HG03025 (cell line): ENCODE data around the gene PDCL2.
"Not testable (repeated sequence)": the region's sequence is repeated elsewhere in the genome, so short reads cannot be mapped to it uniquely, and the experiment has no call there.

Experiments
- ATAC-seq: cut with Tn5 transposase; IDR thresholded peaks from one replicate; pipeline ENCODE4 v1.9.1; 2021; ENCODE audit warnings: mild to moderate bottlenecking, moderate library complexity; ENCODE audit not compliant: unreplicated experiment, low FRiP score

The PDCL2 gene

GRCh38 chr4:55600640-55601039 is 8.6 kb upstream of the PDCL2 start:
- no peak for ATAC-seq

DNA sequence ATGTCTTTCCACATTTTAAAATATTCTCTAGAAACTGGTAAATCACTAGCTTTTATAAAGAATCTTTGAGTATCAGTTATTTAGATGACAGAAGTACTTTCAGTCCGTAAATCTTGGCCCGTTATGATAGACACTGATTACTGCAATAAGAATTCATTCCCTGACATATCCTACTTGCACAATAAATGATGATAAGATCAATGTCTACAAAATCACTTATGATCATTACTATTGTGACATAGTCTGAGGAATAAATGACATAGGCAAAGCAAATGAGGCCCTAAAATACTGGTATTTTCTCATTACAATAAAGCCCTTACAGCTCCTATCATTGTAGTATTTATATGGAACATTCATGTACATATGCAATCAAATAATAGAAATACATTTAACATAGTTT is 6.6 kb upstream of the PDCL2 start:
- no peak for ATAC-seq

GRCh38 chr4:55588160-55588559 is 3.9 kb downstream of the PDCL2 start:
- ATAC-seq: no peak

GRCh38 chr4:55582773-55583172 is 9.3 kb downstream of the PDCL2 start:
- ATAC-seq: not testable (repeated sequence)

DNA sequence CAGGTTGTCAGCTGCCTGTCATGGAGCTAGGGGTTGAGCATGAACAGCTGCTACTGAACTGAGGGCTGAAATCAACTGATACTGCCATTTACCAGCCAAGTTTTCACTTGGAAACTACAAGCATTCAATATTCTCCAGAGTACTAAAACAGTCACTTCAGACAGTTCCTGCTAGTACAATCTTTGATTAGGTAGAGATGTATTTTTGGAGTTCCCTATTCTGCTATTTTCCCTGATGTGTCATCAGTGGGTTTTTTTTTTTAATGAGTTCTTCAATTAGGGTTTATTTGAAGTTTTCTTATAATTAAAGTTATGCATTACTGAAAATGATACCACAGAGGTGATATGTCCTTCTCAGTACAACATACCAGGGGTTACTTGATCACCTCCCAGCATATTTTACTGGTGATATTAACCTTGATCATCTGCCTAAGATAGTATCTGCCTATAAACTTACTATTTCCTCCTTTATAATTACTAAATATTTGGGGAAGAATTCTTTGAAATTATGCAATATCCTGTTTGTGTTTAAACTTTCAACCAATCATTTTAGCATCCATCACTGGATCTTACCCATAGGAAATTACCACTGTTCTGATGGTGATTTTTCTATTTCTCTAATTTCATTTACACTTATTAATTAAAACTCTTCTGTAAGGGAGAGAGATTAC is 13.6 kb downstream of the PDCL2 start:
- no peak for ATAC-seq

DNA sequence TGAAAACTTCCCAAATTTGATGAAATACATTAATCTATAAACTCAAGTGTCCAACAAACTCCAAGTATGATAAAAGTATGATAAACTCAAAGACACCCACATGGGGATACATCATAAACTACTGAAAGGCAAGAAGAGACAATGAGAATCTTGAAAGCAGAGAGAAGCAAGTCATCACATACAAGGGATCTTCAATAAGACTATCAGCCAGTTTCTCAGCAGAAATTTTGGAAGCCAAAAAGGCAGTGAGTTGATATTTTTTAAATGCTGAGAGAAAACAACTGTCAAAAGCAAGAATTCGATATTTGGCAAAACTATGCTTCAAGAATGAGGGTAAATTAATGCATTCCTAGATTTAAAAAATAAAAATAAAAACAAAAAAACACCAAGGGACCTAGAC is 16.5 kb downstream of the PDCL2 start:
- no peak for ATAC-seq

GRCh38 chr4:55574252-55574651 is 17.8 kb downstream of the PDCL2 start:
- ATAC-seq: no peak

DNA sequence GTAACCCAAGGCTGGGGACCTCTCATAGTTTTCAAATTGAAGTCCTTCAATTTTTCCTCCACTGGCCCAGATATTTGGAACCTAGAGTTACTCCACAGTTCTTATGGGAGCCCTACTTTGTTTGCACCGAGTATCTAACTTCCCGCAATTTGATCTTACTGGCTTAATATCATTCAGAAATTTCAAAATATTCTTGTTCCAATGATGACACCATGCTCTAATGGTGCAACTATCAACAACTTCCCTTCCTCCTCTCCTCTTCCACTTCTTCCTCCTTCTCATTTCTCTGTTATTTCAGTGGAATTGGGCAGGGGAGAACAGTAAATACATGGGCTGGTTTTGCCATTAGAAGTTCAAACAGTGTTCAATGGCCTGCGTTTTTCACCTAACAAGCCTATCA is 20.2 kb downstream of the PDCL2 start:
- ATAC-seq: no peak

DNA sequence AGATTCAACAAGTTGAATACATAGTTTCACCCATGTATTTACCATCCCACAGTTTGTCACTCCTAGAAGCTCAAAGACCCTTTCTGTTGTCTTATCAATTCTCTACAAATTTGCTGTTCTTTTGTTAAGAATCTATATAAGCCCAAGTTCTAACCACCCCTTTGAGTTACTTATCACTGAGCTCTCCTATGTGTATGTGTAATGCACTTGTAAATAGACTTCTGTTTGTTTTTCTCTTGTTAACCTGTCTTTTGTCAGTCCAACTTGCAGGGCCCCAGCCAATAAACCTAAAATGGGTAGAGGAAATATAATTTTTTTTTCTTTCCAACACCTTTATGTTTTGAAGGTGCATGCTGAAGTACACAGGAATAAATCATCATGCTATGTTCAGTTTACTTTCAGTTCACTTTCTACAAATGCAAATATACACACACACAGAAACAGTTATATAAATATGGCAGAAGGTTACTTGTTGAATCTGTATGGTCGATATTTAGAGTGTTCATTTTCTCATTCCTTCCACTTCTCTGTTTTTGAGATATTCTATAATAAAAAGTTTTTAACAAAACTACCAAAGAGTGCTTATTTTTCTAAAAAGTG is 23.0 kb downstream of the PDCL2 start:
- ATAC-seq: peak; percentile 85

DNA sequence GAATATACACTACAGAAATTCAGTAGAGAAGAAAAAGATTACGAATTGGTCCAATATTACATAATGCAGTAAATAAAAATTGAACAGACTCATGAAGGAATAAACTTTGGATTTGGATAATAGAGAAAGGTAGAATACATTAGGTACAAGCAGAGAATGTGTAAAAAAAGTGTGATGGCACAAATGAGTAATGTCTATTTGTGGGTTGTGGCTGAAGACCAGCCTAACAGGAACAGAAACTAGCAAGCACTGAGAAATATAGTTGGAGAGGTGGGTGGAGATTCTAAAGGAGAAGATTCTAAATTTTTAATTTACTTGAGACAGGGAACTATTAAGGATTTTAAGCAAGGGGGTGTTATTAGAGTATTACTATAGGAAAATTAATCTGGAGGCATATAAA is 30.2 kb downstream of the PDCL2 start:
- peak; percentile 100 for ATAC-seq

GRCh38 chr4:55560096-55560495 is 31.9 kb downstream of the PDCL2 start:
- no peak for ATAC-seq

DNA sequence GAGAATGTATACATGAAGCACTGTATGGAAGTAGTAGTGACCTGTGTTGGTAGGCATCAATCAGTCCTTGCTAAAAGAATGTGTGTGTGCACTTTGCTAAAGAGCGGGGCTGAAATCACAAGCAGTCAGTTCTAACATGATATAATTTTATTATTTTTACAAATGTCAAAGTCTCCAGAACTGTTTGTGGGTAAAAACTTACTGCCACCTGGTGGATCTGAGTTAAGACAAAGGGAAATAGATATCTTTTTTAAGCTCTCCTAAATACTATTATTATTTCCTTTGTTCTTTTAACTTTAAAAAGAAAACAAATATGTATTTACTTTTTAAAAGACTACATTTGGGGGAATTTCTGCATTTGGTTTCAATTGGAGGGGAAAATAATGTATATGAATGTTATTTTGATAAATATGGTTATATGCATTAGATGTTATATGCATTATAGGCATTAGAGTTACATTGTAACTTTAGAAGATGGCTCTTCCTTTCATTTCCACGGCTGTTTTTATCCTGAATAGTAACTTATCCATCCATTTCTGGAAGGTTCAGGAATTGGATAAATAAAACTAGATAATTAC is 37.5 kb downstream of the PDCL2 start:
- no peak for ATAC-seq

- no peak for ATAC-seq
Measured at GRCh38 chr4:55553441-55554201, 38.4 kb downstream of the PDCL2 start.

DNA sequence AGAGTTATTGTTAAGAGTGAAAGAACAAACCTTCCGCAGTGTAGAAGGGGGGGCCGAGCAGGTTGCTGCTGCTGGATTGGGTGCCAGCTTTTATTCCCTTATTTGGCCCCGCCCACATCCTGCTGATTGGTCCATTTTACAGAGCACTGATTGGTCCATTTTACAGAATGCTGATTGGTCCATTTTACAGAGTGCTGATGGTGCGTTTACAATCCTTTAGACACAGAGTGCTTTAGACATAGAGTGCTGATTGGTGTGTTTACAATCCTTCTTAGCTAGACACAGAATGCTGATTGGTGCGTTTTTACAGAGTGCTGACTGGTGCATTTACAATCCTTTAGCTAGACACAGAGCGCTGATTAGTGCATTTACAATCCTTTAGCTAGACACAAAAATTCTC is 40.1 kb downstream of the PDCL2 start:
- ATAC-seq: not testable (repeated sequence)

DNA sequence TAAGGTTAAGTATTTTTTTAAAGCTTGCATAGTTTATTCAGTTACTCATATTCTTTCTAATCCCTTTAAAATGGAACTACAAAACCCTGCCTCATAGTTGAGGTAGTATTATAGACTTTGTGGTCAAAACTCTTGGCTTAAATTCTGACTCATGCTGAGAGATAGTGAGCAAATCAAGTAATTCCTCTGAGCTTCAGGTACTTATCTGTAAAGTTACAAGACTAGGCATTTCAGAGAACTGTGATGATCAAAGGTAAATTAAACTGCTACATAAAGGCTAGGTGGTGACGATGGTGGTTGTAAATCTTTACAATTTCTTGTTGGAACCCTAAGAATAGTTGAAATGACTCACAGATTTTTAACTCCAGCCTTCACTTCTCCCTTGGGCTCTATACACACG is 42.2 kb downstream of the PDCL2 start:
- no peak for ATAC-seq

DNA sequence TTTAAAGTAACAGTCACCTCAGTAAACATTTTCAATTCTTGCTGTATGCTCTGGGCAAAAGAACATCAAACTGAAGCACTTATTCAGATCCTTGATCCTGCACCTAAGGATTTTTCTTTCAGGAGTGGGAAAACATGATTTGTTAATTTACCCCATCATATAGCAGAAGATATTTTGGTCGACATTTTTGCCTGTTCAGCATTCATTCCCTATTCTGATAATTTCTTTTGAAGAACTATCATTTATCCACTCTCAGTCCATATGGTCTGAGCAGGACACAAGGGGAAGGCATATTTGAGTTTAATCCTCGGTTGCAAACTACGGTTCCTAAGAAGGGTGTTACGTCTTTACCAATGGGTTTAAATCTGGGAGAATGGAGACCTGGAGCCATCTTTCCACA is 44.1 kb downstream of the PDCL2 start:
- no peak for ATAC-seq

DNA sequence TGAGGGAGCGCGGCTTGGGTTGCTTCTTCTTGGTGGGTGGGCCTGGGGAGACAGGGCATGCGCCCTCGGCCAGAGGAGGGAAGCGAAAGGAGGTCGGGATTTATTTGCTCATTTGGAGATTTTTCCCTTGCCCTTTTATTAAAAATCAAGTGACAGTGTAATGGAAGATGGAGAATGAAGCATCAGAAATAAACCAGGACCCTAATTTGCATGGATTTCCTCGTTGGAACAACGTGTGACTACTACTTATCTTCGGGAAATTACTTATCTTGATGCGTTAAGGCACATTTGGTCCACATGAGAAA is 44.6 kb downstream of the PDCL2 start:
- no peak for ATAC-seq

- peak; percentile 74 for ATAC-seq
Measured at GRCh38 chr4:55546756-55547465, 45.1 kb downstream of the PDCL2 start, which contains the start of gene CLOCK. Gene CLOCK, minus strand, starts transcription at chr4:55546909. Its CDS starts 64,124 bp downstream, at chr4:55482785.

DNA sequence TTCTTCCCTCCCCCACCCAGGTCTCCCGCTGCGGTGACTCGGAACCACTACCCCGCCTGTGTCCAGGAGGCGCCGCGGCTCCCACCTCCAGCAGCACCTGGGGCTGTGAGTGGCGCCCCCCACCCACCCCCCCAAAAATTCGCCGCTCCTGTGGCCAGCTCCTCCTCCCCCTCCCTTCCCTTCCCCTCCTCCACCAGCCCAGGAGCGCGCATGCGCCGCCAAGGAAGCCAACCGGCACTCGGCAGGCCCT is 45.6 kb downstream of the PDCL2 start:
- ATAC-seq: peak; percentile 36

- peak; percentile 43 for ATAC-seq
Measured at GRCh38 chr4:55545641-55546505, 46.2 kb downstream of the PDCL2 start.
